Measurements from ENCODE around the gene EFCAB8.
"Not testable (repeated sequence)": the region's sequence is repeated elsewhere in the genome, so short reads cannot be mapped to it uniquely, and the experiment has no call there.

EFCAB8 gene

GRCh38 chr20:32960849-32961731, 102.4 kb downstream of the EFCAB8 start:
- Histone ChIP-seq H3K9ac (ENCODE audit: low read depth in 1 of 2, low read length in 2 of 2) (no peak overlapping the region), H3K27ac (ENCODE audit: low read depth in 2 of 2, low read length in 2 of 2) (no peak overlapping the region), H3K4me1 (ENCODE audit: control insufficient read depth in 2 of 2, insufficient read depth in 2 of 2, low read length in 2 of 2) (no peaks in the 10 kb centered on the region), H3K9me3 (ENCODE audit: control insufficient read depth in 2 of 2, low read length in 2 of 2) (peaks cover 0 to 2% of the 10 kb centered on the region in 2 donors), H3K36me3 (ENCODE audit: control insufficient read depth in 2 of 2, insufficient read depth in 2 of 2, low read length in 2 of 2) (no peaks in the 10 kb centered on the region), H3K27me3 (ENCODE audit: control insufficient read depth in 2 of 2, insufficient read depth in 2 of 2, low read length in 2 of 2) (no peaks in the 10 kb centered on the region), H3K4me3 (ENCODE audit: low read length in 2 of 2) (no peak overlapping the region)

- H3K9me3 ChIP-seq (ENCODE audit: control insufficient read depth in 2 of 2, low read length in 2 of 2): peaks cover 0 to 2% of the 10 kb centered on the region in 2 donors
Observed at GRCh38 chr20:32962053-32962452, 103.3 kb downstream of the EFCAB8 start.

GRCh38 chr20:32962646-32963045, 103.9 kb downstream of the EFCAB8 start:
- H3K9ac ChIP-seq (ENCODE audit: low read depth in 1 of 2, low read length in 2 of 2); H3K27ac ChIP-seq (ENCODE audit: low read depth in 2 of 2, low read length in 2 of 2); H3K9me3 ChIP-seq (ENCODE audit: control insufficient read depth in 2 of 2, low read length in 2 of 2); H3K36me3 ChIP-seq (ENCODE audit: control insufficient read depth in 2 of 2, insufficient read depth in 2 of 2, low read length in 2 of 2); H3K4me3 ChIP-seq (ENCODE audit: low read length in 2 of 2); H3K4me1 ChIP-seq (ENCODE audit: control insufficient read depth in 2 of 2, insufficient read depth in 2 of 2, low read length in 2 of 2); H3K27me3 ChIP-seq (ENCODE audit: control insufficient read depth in 2 of 2, insufficient read depth in 2 of 2, low read length in 2 of 2): not testable (repeated sequence)

More at GRCh38 chr20:32962053-32962452, 103.3 kb downstream of the EFCAB8 start:
- Histone ChIP-seq H3K27ac (ENCODE audit: low read depth in 2 of 2, low read length in 2 of 2) (no peak overlapping the region), H3K9ac (ENCODE audit: low read depth in 1 of 2, low read length in 2 of 2) (no peak overlapping the region), H3K4me1 (ENCODE audit: control insufficient read depth in 2 of 2, insufficient read depth in 2 of 2, low read length in 2 of 2) (peaks cover 0 to 2% of the 10 kb centered on the region in 2 donors), H3K27me3 (ENCODE audit: control insufficient read depth in 2 of 2, insufficient read depth in 2 of 2, low read length in 2 of 2) (no peaks in the 10 kb centered on the region), H3K4me3 (ENCODE audit: low read length in 2 of 2) (no peak overlapping the region), H3K36me3 (ENCODE audit: control insufficient read depth in 2 of 2, insufficient read depth in 2 of 2, low read length in 2 of 2) (no peaks in the 10 kb centered on the region)

- no peak overlapping the region for H3K4me3 ChIP-seq (ENCODE audit: low read length in 2 of 2)
- no peak overlapping the region for H3K9ac ChIP-seq (ENCODE audit: low read depth in 1 of 2, low read length in 2 of 2)
- H3K4me1 ChIP-seq (ENCODE audit: control insufficient read depth in 2 of 2, insufficient read depth in 2 of 2, low read length in 2 of 2): peaks cover 0 to 2% of the 10 kb centered on the region in 2 donors
- H3K9me3 ChIP-seq (ENCODE audit: control insufficient read depth in 2 of 2, low read length in 2 of 2): no peaks in the 10 kb centered on the region
- H3K27me3 ChIP-seq (ENCODE audit: control insufficient read depth in 2 of 2, insufficient read depth in 2 of 2, low read length in 2 of 2): no peaks in the 10 kb centered on the region
- H3K36me3 ChIP-seq (ENCODE audit: control insufficient read depth in 2 of 2, insufficient read depth in 2 of 2, low read length in 2 of 2): no peaks in the 10 kb centered on the region
- H3K27ac ChIP-seq (ENCODE audit: low read depth in 2 of 2, low read length in 2 of 2): no peak overlapping the region
Observed at GRCh38 chr20:32963176-32963575, 104.5 kb downstream of the EFCAB8 start.

GRCh38 chr20:32964575-32964974, 105.9 kb downstream of the EFCAB8 start:
- Histone ChIP-seq H3K36me3 (ENCODE audit: control insufficient read depth in 2 of 2, insufficient read depth in 2 of 2, low read length in 2 of 2) (no peaks in the 10 kb centered on the region), H3K27ac (ENCODE audit: low read depth in 2 of 2, low read length in 2 of 2) (no peak overlapping the region), H3K4me3 (ENCODE audit: low read length in 2 of 2) (no peak overlapping the region), H3K4me1 (ENCODE audit: control insufficient read depth in 2 of 2, insufficient read depth in 2 of 2, low read length in 2 of 2) (peaks cover 0 to 5% of the 10 kb centered on the region in 2 donors), H3K9ac (ENCODE audit: low read depth in 1 of 2, low read length in 2 of 2) (no peak overlapping the region), H3K9me3 (ENCODE audit: control insufficient read depth in 2 of 2, low read length in 2 of 2) (no peaks in the 10 kb centered on the region), H3K27me3 (ENCODE audit: control insufficient read depth in 2 of 2, insufficient read depth in 2 of 2, low read length in 2 of 2) (no peaks in the 10 kb centered on the region)

- no peaks in the 10 kb centered on the region for H3K36me3 ChIP-seq (ENCODE audit: control insufficient read depth in 2 of 2, insufficient read depth in 2 of 2, low read length in 2 of 2)
- H3K9me3 ChIP-seq (ENCODE audit: control insufficient read depth in 2 of 2, low read length in 2 of 2): no peaks in the 10 kb centered on the region
- peaks cover 0 to 7% of the 10 kb centered on the region in 2 donors for H3K4me1 ChIP-seq (ENCODE audit: control insufficient read depth in 2 of 2, insufficient read depth in 2 of 2, low read length in 2 of 2)
- no peak overlapping the region for H3K27ac ChIP-seq (ENCODE audit: low read depth in 2 of 2, low read length in 2 of 2)
- H3K9ac ChIP-seq (ENCODE audit: low read depth in 1 of 2, low read length in 2 of 2): no peak overlapping the region
- no peaks in the 10 kb centered on the region for H3K27me3 ChIP-seq (ENCODE audit: control insufficient read depth in 2 of 2, insufficient read depth in 2 of 2, low read length in 2 of 2)
- H3K4me3 ChIP-seq (ENCODE audit: low read length in 2 of 2): no peak overlapping the region
Observed at GRCh38 chr20:32965115-32965514, 106.4 kb downstream of the EFCAB8 start.

DNA sequence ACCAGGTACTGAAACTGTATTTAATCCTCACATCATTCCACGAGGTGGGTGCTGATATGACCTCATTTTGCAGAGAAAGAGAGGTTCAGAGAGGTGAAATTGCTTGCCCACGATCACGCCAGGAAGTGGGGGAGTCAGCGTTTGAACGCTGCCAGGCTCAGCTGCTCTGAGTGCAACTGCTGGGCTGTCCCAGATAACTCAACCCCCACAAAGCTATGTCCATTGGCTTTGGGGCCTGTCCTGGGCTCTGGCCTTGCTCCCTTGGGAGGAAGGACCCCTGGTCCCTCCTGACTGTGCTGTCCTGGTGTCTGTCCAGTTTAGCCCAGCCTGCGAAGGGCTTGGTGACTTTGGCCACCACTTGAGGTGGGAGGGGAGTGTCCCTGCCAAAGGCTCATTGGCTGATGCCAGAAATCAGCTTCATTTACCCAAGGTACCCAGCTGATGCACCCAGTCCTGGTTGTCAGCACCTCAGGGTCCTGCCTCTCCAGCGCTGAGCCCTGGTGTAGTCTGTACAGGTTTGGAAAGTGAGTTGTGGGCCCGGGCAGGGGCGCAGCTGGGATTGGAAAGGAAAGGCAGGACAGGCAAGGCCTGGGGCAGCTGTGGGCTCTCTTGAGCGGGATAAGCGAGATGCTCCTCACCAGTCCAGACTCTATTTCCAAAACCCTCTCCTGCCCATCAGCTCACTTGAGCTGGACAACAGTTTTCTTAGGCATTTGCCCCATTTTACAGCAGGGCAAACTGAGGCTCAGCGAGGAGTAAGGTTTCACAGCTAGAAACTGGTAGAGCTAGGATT, 107.1 kb downstream of the EFCAB8 start:
- no peak overlapping the region for H3K4me3 ChIP-seq (ENCODE audit: low read length in 2 of 2)
- H3K27ac ChIP-seq (ENCODE audit: low read depth in 2 of 2, low read length in 2 of 2): no peak overlapping the region
- no peaks in the 10 kb centered on the region for H3K36me3 ChIP-seq (ENCODE audit: control insufficient read depth in 2 of 2, insufficient read depth in 2 of 2, low read length in 2 of 2)
- no peak overlapping the region for H3K9ac ChIP-seq (ENCODE audit: low read depth in 1 of 2, low read length in 2 of 2)
- no peaks in the 10 kb centered on the region for H3K27me3 ChIP-seq (ENCODE audit: control insufficient read depth in 2 of 2, insufficient read depth in 2 of 2, low read length in 2 of 2)
- peaks cover 0 to 12% of the 10 kb centered on the region in 2 donors for H3K4me1 ChIP-seq (ENCODE audit: control insufficient read depth in 2 of 2, insufficient read depth in 2 of 2, low read length in 2 of 2)
- H3K9me3 ChIP-seq (ENCODE audit: control insufficient read depth in 2 of 2, low read length in 2 of 2): no peaks in the 10 kb centered on the region

GRCh38 chr20:32966382-32966781, 107.7 kb downstream of the EFCAB8 start:
- H3K9ac ChIP-seq (ENCODE audit: low read depth in 1 of 2, low read length in 2 of 2): no peak overlapping the region
- no peaks in the 10 kb centered on the region for H3K9me3 ChIP-seq (ENCODE audit: control insufficient read depth in 2 of 2, low read length in 2 of 2)
- no peak overlapping the region for H3K27ac ChIP-seq (ENCODE audit: low read depth in 2 of 2, low read length in 2 of 2)
- H3K27me3 ChIP-seq (ENCODE audit: control insufficient read depth in 2 of 2, insufficient read depth in 2 of 2, low read length in 2 of 2): no peaks in the 10 kb centered on the region
- H3K4me1 ChIP-seq (ENCODE audit: control insufficient read depth in 2 of 2, insufficient read depth in 2 of 2, low read length in 2 of 2): peaks cover 0 to 12% of the 10 kb centered on the region in 2 donors
- H3K36me3 ChIP-seq (ENCODE audit: control insufficient read depth in 2 of 2, insufficient read depth in 2 of 2, low read length in 2 of 2): no peaks in the 10 kb centered on the region
- no peak overlapping the region for H3K4me3 ChIP-seq (ENCODE audit: low read length in 2 of 2)

DNA sequence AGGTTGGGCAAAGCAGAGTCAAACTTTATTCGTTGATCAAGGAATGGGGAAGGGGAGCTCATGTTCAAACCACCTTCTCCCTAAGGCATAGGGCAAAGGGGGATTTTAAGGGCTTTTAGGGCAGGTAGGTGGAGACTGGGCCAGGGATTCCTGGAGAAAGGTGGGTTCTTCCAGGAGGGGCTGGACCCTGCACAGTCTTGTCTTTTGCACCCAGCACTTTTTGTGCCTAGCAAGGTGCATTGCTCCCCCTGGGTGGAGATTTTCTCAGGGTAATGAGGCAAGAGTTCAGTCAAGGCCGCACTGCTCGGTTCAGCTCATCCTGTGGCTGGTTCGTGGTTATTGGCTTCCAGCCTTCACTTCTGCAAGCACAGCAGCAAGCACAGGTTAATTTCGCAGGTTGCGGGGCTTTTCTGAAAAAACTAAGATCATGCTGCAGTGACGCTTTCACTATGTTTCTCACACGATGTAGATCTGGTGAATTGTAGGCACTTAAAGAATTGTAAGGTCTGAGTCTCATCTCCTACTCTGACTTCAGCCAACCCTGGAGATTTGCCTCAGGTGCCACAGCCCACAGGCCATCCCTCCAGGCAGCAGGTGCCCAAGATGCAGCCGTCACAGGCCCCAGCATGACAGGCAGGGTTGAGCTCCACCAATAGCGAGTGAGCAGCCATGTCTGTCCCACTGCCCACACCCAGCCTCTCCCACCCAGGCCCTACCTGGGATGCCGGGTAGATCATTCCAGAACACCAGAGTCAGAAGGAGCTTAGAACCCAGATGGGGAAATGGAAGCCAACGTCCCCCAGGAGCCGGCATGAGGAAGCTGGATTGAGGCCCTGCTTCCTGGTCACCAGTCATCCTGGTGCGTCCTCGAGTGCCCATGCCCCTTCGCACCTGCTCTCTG, 108.4 kb downstream of the EFCAB8 start:
- no peak overlapping the region for H3K9ac ChIP-seq (ENCODE audit: low read depth in 1 of 2, low read length in 2 of 2)
- peaks cover 0 to 12% of the 10 kb centered on the region in 2 donors for H3K4me1 ChIP-seq (ENCODE audit: control insufficient read depth in 2 of 2, insufficient read depth in 2 of 2, low read length in 2 of 2)
- H3K27me3 ChIP-seq (ENCODE audit: control insufficient read depth in 2 of 2, insufficient read depth in 2 of 2, low read length in 2 of 2): no peaks in the 10 kb centered on the region
- no peaks in the 10 kb centered on the region for H3K36me3 ChIP-seq (ENCODE audit: control insufficient read depth in 2 of 2, insufficient read depth in 2 of 2, low read length in 2 of 2)
- H3K27ac ChIP-seq (ENCODE audit: low read depth in 2 of 2, low read length in 2 of 2): peak overlapping the region in 1 of 2 donors; percentile 61
- no peaks in the 10 kb centered on the region for H3K9me3 ChIP-seq (ENCODE audit: control insufficient read depth in 2 of 2, low read length in 2 of 2)
- H3K4me3 ChIP-seq (ENCODE audit: low read length in 2 of 2): no peak overlapping the region

Data from mucosa of rectum (tissue), 2 donors.